HG02642 (cell line): ENCODE results near the gene LDLRAD4.

Experiments
- ATAC-seq: cut with Tn5 transposase; IDR thresholded peaks from one replicate; pipeline ENCODE4 v1.9.1; 2021; ENCODE audit warnings: mild to moderate bottlenecking; ENCODE audit not compliant: unreplicated experiment, poor library complexity

LDLRAD4 gene

DNA sequence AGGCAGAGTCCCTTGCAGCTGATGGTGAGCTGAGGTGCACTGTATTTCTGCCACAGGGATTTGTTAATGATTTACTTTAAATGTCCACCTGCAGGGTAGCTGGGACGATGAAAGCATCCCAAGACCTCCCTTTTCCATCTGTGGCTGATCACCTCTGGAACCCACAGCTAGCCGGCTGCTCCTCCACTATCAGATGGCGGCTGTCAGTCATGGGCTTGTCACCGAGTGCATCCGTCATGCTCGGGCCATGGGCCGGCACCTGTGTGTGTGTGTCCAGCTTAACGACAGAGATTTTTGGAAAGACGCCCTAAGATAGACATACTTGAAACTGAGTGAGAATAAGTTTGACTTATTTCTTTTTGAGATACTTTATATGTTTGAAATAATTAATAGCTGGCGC lies 272.6 kb downstream of the LDLRAD4 start:
- ATAC-seq, result no peak

DNA sequence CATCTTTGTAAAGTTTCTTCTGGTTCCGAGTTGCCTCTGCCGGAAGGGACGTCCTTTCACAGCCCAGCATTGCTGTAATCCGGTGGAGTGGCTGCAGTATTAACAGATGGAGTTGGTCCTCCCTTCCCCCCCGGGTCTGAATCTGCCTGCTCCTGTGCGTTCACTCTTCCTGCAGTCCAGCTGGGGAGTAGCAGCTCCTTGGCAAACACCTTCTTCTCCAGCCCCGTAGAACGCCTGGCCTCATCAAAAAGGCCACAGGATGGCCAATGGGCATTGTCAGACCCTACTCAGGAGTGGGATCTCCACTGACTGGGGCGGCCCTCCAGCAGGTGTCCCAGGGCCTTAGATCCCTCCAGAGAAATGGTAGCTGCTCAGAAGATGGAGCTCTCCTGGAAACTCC lies 273.8 kb downstream of the LDLRAD4 start:
- ATAC-seq, result no peak

DNA sequence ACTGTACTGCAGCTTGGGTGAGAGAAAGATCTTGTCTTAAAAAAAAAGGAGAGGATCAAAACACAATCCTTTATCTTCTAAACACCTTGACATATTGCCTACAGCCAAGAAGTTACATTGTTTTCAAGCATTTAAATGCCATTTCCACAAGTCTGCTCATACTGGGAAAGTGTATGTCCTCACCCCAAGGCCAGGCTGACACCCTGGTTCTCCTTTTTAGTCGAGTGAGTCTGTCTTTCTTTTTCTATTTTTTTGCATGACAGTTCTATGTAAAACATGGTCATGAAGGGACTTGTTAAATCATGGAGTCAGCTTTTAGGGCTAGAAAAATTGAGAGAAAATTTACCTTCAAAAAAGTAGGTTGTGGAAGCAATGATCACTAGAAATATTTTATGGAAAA lies 274.5 kb downstream of the LDLRAD4 start:
- no peak for ATAC-seq

DNA sequence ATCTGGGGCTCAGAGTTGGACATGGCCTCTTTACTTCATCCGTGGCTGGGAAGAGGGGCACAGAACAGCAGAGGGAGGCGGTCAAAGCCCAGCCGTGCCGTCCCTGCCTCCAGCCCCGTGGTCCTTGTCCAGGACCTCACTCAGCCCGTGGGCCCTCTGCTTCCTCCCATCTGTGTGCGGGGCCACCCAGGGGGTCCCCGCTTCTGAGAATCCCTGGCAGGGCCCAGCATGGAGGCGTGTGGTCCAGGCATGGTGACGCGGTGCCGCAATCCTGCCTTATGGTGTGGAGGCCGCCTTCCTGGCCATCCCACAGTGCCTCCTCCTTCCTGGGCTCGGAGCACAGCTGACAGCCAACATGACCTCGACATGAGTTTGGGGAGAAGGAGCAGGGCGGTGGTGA lies 275.2 kb downstream of the LDLRAD4 start:
- no peak for ATAC-seq

DNA sequence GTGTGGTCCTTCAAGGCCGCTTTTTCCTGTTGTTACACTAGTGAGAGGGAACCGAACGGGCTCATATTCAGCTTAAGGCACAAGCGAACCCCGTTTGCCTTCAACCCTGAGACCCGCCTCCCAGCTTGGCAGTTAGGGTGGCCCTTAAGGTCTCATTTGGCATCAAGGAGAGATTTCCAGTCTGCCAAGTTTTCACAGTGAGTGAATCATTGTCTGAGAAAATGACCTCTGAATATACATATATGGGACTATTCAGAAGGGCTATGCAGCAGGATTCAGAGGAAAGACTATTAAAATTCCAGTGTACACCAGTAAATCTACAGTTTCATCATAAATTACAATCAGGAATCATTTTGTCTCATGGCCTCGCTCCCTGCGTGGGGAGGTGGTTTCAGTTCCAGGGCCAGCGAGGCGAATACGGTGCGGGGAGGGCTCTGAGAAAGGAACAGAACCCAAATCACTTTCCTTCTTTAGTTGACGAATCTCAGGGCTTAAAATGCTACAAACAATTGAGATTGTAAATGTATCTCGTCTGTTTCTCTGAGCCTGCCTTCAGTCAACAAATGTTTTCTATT lies 276.4 kb downstream of the LDLRAD4 start:
- no peak for ATAC-seq

DNA sequence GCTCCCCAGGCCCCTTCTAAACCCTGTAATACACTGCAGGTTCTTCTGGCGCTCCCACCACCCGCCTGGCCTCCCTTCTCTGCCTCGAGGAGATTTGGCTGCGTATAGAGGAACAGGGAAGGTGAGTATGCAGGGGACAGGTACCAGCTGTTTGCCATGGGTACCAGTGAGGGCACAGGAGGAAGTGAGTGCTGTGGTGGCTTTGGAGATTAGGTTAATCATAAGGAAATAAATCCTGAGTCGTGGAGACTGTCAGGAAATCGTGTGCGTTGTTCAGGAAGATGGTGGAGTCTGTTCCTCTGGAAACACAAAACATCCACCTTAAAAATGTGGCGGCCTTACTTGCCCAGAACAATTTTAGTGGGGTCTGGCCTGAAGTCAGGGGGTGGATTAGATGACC lies 277.4 kb downstream of the LDLRAD4 start:
- no peak for ATAC-seq

DNA sequence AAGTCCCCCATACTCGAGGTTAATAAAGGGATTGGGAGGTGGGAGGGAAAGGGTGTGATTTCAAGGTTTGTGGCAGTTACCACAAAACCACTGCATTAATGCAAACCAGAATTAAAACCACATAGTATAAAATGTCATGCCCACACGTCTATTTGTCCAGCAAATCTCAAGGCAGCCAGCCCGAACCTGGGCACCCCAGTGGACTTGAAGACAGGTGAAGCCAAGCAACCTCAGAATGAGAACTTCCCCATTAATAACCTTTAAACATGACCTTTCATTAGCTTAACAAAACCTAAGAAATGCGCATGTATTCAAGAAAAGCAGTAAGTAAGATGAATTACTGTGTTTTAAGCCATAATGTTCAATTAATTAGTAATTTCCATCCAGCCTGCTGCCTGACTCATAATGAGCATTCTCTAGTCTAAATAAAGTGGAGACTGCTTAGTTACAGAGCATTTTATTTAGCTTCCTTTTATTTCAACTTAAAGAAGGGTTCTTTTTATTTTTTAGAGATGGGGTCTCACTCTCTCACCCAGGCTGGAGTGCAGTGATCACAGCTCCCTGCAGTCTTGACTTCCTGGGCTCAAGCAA lies 278.2 kb downstream of the LDLRAD4 start:
- no peak for ATAC-seq

DNA sequence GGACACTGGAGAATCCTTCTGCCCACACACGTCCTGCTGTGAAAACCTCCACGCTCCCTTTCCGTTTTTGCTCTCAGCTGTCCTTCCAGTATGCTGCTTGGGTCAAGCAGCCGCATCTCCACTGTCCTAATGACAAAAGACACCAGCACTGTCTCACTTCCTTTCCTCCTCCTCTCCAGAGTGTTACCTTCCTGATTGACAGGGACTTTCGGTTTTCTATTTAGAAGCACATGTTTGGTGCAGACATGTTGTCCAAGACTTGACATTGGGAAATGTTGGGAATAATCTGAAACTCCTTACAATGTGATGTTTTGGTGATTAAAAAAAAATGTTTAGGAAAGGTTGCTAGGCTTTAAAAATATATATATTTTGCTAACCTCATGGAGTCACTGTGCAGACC lies 281.2 kb downstream of the LDLRAD4 start:
- no peak for ATAC-seq

DNA sequence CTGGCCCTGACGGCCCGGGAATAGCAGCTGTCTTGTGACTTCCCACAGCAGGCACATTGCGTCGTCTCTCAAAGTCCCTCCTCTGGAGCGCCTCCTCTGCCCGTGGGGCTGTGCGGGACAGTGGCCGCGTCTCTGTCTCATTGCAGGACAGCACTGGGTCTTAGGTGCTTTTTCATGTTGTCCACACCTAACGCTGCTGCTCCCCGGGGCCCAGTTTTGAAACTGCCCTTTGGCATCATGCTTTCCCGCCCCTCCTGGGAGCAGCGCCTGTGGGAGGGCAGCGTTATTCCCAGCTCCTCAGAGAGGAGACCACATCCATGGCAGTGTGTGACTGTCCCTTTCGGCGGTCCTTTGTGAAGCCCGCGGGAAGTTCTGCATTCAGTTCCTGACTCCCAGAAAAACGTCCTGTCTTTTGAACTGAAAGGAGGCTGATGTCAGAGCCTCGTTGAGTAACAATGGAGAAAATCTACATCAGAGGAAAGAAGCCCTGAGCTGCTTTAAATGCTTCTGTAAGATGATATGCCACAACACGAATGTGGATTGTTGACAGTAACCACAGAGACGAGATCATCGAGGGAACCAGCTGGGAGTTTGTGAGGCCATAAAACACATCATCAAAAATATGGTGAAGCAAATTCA lies 281.8 kb downstream of the LDLRAD4 start:
- no peak for ATAC-seq

DNA sequence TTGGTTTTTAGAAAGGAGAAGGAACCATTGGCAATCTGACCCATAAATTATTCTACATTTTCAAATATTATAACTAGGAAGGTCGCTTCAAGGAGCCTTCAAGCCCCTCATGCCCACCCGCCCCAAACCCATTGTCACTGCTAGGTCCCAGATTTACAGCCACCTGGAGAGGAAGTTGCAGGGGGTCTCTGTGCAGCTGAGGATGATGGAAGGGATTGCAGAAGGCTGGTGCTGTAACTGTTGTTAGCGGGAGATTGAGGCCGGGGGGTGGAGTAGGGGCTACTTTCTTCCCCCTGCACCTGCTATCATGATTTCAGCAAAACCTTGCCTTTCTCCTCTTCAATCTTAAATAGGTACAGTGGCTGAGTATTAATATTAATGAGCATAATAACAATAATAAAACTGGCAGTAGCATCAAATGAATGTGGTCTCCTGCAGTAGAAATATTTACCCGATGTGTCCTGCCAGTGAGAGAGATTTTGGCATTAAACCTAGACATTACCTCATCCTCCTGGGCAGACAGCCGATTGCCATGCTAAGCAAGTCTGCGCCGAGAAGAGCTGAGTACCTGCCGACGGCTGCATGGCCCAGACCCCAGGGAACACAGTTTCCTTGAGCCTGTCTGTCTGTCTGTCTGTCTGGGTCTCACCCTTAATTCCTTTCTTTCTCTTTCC lies 282.4 kb downstream of the LDLRAD4 start:
- no peak for ATAC-seq

DNA sequence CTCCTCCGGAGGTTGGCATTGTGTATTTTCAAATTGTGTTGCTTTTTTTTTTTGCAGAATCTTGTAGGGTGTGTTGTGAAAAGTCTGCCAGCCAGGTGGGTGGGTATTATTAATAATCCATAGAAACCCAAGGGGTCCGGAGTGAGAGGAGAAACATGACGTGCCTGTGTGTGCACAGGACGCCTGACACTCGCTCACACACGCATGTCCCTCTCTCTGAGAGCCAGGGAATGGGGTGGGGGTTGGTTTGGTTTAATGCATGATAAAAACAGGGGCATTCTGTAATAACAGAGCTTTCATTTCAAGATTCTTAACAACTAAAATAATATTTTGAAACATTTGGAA lies 283.0 kb downstream of the LDLRAD4 start:
- ATAC-seq, result no peak

DNA sequence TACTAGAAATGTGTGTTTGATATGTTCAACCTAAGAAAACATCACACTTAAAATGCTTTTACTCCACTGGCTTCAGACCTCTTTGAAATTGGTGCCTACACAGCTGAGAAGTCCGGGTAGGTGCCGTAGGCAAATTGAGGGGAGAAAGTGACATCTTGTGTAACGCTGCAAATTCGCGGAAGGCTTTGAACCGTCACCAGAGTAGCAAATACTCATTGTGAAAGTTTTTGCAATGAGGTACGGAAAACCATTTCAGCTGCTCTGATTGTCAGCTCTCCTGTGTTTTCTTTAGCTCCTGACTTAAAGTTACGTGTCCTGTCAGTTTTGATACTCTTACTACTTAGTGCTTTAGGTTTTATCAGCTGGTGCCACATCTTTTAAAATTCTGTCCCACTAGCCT lies 283.3 kb downstream of the LDLRAD4 start:
- ATAC-seq, result peak; percentile 94

DNA sequence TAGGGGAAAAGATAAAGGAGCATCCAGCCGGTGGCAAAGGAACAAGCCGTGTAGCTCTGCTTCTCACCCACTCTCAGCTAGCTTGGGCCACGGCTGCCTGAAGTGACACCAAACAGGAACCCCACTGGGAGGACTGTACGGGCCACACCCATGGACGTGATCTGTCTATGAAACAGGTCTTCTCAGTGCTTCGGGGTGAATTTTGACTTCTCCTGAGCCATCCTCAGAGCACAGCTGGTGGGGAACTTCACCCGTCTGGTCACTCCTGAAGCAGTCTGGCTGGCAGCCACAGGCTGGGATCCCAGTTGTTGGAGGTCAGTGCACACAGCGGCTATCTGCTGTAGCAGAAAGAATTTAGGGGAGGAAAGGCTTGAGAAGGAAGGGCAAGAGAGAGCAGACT lies 284.0 kb downstream of the LDLRAD4 start:
- no peak for ATAC-seq

DNA sequence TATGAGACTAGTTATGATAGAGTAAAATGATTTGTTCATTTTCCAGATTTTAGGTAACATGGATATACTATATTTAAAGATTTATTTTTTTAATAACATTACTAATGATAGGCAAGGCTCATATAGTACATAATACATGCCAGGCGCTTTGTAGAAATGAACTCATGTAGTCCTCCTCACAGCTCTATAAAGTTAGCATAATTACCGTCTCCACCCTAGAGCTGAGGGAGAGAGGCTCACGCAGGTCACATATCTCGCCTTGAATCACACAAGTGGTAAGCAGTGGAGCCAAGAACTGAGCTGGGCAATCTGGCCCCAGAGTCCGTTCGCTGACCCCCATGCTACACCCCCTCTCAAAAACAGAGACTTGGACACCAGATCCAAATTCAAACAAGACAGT lies 285.3 kb downstream of the LDLRAD4 start:
- no peak for ATAC-seq

DNA sequence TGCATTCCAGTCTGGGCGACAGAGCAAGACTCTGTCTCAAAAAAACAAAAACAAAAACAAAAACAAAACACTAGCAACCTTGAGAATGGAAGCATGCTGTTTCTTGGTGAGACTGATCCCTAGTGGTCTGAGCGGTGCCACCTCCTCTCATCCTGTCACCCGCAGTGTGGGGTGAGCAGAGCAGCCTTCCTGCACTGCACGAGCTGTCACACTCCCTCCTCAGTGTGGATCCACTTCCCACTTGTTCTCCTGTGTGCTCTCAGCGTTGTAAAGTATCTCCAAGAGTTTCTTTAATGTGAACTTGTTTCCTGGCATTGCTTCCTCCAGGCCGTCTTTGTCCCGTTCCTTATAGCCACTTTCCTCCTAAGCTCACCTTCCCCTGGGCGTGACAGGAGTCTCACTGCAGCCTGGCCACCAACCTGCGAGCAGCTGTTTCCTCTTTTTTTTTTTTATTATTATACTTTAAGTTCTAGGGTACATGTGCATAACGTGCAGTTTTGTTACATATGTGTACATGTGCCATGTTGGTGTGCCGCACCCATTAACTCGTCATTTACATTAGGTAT lies 287.3 kb downstream of the LDLRAD4 start:
- ATAC-seq, result no peak

DNA sequence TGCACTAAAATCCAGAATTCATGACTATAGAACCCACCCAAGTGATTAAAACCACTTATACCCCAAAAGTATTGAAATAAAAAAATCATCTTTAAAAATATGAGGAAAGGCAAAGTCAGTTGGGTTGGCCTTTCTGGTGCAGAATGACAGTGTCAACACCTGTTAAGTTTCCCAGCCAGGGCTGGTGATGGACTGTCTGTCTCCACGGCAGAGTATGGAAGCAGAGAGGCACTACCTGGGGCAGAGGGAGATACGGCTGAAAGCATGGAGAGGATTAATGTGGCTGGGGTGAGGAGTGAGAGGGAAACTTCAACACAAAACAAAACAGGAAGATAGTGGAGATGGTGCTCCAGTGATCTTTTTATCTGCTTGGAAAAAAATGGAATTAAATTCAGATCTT lies 292.0 kb downstream of the LDLRAD4 start:
- no peak for ATAC-seq

DNA sequence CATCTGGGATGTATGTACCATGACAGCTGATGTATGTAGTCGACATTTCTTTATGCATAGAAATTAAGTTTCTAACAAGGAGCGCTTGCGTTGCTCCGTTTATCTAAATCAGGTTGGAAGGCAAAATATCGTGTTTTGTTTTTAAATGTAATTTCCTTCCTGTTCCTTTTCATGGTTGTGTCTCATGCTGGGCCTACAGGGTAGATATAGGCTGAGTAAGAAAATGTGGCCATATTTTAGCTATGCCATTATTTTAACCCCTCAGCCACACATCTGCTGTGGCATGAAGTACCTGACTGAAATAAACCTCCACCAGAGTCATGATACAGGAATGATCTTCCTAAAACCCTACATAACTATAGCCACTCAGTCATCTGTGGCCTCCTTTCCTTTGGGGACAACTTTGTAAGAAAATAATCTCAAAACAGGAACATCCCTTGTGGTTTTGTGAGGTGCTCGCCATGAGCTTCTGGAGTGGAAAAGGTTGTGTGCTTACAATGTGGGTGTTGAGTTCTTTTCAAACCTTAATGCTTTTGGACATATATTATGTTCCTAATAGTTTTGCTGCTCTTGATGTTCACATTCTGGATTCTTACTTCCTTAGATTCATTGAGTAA lies 293.5 kb downstream of the LDLRAD4 start:
- no peak for ATAC-seq

DNA sequence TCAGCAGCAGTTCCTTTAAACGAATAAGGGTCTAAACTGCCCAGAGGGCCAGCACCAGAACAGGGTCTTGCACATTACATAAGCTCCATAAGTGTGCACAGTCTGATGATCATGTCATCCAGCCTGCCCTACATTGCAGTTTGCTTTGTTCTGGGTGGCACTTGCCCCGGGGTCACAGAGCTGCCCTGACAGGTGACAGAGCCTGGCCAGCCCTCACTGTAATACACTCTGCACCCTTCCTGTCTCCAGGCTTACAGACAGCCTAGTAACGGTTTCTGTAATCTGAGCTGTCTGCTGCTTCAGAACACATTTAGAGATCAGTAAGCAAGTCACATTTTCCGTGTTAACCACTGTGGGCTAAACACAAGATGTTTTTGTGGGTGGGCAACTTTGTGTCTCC lies 294.5 kb downstream of the LDLRAD4 start:
- no peak for ATAC-seq

DNA sequence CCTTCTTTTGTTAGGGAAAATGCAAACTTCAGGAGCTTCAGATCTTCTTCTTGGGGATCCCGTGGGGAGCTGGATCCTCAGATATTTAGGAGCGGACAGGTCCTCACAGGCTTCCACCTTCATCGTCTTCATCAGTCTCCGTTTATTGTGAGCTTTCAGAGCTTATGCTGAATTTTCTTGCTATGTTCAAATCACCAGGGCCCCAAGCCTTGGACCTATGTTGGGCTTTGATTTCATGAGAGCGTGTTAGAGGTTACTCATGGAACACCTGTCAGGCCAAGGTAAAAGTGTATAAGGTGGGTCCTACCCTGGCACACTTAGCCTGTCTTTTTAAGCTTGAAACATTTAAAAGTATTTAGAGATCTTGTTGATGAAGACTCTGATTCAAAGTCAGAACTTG lies 294.9 kb downstream of the LDLRAD4 start:
- no peak for ATAC-seq

DNA sequence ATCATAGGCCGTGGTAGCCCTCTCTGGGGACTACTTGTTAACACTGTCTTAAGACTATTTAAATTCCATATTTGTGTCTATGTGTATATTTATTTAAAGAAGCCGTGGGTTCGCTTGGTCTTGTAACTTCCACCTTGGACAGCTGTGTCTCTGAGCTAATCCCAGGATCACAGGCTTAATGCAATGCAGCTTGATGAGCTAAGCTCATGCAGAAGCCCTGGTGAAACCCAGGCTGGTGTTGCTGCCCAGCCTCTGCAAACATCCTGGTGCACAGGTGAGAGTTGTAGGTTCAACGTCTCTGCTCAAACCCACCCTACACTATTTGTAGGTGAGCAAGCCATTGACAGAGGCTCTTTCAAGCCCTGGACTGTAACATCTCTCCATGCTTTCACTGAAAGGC lies 296.0 kb downstream of the LDLRAD4 start:
- ATAC-seq, result no peak

DNA sequence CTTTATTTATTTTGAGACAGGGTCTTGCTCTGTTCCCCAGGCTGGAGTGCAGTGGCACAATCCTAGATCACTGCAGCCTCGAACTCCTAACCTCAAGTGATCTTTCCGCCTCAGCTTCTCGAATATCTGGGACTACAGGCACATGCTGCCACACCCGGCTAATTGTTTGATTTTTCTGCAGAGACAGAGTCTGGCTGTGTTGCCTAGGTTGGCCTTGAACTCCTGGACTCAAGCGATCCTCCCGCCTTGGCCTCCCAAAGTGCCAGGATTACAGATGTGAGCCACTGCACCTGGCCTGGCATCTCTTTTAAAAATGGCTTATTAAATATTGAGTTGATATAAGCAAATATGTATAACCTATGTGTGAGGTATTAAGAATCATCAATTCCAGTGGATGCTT lies 298.3 kb downstream of the LDLRAD4 start:
- ATAC-seq, result no peak
